Lower leg skin (tissue), 3 donors: Measurements from ENCODE around the gene SUPT7L.
"Not testable (repeated sequence)": the region's sequence is repeated elsewhere in the genome, so short reads cannot be mapped to it uniquely, and the experiment has no call there.

Experiments used
- CTCF ChIP-seq, 3 donors: fragments of 450-650 bp; IDR thresholded peaks; one replicate each; pipeline ENCODE4 v1.5.1; 2016; ENCODE audit warnings: antibody characterized with exemption in 3 of 3, mild to moderate bottlenecking in 3 of 3, moderate library complexity in 2 of 3
- POLR2A ChIP-seq, 2 donors: fragments of 450-650 bp; IDR thresholded peaks; one replicate each; pipeline ENCODE4 v1.6.1; 2016 to 2017; ENCODE audit warnings: antibody characterized with exemption in 2 of 2, mild to moderate bottlenecking in 1 of 2, moderate library complexity in 1 of 2

- TF ChIP-seq CTCF, POLR2A (IDR thresholded peaks at IDR 0.05): not testable (repeated sequence)
Measured at GRCh38 chr2:27626921-27627320, 36.5 kb downstream of the SUPT7L start.
